ENCODE measurements around the gene TNFRSF1A.

DNA sequence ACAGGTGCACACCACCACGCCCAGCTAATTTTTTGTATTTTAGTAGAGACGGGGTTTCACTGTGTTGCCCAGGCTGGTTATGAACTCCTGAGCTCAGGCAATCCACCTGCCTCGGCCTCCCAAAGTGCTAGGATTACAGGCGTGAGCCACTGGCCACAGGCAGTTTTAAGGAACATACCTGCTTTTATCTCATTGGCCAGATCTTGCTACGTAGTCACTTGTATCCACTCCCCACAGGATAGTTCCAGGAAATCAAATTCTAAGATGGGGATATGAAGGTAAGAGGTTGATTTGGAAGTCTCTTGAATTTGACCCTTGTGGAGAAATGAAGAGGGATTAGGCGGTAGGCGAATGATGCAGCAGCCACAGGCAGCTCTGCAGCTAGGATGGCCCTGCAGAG is 40.2 kb downstream of the TNFRSF1A start:
- TF ChIP-seq, protein P1, sequence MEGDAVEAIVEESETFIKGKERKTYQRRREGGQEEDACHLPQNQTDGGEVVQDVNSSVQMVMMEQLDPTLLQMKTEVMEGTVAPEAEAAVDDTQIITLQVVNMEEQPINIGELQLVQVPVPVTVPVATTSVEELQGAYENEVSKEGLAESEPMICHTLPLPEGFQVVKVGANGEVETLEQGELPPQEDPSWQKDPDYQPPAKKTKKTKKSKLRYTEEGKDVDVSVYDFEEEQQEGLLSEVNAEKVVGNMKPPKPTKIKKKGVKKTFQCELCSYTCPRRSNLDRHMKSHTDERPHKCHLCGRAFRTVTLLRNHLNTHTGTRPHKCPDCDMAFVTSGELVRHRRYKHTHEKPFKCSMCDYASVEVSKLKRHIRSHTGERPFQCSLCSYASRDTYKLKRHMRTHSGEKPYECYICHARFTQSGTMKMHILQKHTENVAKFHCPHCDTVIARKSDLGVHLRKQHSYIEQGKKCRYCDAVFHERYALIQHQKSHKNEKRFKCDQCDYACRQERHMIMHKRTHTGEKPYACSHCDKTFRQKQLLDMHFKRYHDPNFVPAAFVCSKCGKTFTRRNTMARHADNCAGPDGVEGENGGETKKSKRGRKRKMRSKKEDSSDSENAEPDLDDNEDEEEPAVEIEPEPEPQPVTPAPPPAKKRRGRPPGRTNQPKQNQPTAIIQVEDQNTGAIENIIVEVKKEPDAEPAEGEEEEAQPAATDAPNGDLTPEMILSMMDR (IDR thresholded peaks at IDR 0.05; ENCODE audit: insufficient read depth, low read length) = no peak
- TF ChIP-seq POLR2AphosphoS5 (IDR thresholded peaks at IDR 0.05; ENCODE audit: low read depth) = no peak

Measured in HL-60 (cell line).